ENCODE measurements around the gene GPR161. TPM values are rescaled to one million over a fixed set of nuclear protein-coding genes. Genes with fewer than 3 reads are reported as not detected.
"Not testable (repeated sequence)": the region's sequence is repeated elsewhere in the genome, so short reads cannot be mapped to it uniquely, and the experiment has no call there.

The GPR161 gene, protein sequence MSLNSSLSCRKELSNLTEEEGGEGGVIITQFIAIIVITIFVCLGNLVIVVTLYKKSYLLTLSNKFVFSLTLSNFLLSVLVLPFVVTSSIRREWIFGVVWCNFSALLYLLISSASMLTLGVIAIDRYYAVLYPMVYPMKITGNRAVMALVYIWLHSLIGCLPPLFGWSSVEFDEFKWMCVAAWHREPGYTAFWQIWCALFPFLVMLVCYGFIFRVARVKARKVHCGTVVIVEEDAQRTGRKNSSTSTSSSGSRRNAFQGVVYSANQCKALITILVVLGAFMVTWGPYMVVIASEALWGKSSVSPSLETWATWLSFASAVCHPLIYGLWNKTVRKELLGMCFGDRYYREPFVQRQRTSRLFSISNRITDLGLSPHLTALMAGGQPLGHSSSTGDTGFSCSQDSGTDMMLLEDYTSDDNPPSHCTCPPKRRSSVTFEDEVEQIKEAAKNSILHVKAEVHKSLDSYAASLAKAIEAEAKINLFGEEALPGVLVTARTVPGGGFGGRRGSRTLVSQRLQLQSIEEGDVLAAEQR
- polyA plus RNA-seq (ENCODE audit: insufficient read length in 4 of 4) = 10 to 100 TPM; 19.5 to 26.8 (median 20.8) TPM

DNA sequence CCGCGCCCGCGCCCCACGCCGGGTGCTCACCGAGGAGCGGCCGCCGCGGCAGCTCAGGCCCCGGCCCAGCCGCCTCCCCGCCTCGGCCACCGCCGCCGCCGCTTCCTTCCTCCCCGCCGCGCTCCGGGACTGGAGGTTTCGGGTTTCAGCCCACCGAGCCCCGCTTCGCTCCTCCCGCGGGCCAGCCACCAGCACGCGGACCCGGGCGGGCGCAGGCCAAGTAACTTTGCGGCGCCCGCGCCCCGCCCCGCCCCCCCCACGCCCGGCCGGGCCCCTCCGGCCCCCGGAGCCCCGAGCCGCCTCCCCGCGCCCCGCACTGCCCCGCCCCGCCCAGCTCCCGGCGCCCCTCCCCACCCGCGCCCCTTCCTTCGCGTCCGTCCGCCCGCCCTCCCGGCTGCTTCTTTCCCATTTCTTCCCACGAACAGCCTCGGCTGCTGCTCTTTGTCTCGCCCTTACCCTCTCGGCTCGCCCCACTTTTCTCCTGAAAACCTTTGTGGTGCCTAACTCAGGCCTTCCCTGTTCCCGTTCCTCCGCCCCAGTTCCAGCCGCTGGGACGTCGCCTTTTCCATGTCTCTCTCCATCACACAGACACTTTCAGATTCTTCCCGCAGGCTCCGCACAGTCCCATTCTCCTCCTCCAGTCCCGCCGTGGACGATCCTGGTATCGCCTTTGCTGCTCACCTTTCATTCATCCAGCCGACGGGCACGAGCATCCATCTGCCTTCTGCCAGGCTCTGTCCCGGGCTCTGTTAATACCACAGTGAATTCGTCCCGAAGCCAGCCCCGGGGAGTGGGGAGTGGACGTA lies at the start of gene GPR161:
Gene GPR161 (minus strand): TSS at position 222 of the 806 bp plus-strand sequence. CDS start 32,080 bp downstream, outside the sequence.
- no peak for DNase-seq (ENCODE audit: low read depth in 4 of 4, low spot score in 3 of 4)

DNA sequence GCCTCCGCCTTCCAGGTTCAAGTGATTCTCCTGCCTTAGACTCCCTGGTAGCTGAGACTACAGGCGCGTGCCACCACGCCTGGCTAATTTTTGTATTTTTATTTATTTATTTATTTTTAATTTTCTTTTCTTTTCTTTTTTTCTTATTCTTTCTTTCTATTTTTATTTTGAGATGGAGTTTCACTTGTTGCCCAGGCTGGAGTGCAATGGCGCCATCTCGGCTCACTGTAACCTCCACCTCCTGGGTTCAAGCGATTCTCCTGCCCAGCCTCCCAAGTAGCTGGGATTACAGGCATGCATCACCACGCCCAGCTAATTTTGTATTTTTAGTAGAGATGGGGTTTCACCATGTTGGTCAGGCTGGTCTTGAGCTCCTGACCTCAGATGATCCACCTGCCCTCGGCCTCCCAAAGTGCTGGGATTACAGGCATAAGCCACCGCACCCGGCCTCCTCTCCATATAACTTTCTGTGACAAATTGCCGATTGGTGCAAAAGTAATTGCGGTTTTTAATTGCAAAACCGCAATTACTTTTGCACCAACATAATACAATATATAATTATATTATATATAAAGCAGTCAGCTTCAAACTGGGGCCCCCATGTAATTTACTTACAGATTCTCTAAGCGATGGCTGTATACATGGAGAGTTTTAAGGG lies 44.5 kb upstream of the GPR161 start:
- DNase-seq (ENCODE audit: low read depth in 4 of 4, low spot score in 3 of 4) = not testable (repeated sequence)

DNA sequence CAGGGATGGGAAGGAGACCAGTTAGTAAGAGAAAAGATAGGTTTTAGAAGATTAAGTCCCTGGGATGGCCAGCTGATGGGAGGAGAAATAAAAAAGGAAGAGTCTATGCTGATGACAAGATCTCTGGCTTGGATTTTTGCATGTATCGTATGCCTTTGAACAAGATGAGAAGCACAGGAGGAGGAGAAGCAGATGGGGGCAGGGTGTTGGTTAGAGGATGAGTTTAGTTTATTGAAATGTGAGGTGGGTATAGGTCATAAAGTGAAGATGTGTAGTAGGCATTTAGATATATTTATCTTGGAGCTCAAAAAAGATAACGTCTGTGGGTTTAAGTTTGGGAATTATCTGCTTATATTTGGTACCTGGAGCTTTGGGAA lies 43.4 kb upstream of the GPR161 start:
- DNase-seq (ENCODE audit: low read depth in 4 of 4, low spot score in 3 of 4) = no peak

DNA sequence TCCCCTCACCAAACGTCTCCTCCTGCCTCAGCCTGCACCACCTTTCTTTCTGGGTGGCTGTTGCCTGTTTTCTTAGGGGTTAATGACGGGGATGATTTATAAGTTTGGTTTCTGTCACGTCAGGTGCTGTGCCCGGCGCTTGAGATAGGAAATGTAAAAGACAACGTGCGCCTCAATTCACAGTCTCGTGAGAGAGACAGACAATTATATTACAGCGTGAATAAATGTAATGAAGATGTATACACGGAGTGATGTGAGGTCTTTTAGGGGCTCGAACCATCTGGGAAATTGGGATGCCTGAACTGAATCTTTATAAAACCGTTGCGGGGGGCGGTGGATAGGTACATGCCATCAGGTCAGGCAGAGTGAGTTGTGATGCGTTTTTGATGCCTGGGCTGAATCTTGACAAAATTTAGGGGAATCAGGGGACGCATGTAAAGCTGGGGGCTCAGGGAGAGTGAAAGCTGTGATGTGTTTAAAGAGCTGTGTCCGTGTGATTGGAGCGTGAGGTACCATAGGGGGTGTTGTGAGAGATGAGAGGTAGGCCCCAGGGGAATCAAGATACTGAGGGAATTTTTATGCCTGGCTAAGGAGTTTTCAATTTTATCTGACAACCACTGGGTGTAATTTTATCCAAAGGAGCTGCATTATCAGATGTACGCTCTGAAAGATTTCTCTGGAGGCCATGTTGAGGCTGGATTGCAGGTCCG lies 42.9 kb upstream of the GPR161 start:
- no peak for DNase-seq (ENCODE audit: low read depth in 4 of 4, low spot score in 3 of 4)

DNA sequence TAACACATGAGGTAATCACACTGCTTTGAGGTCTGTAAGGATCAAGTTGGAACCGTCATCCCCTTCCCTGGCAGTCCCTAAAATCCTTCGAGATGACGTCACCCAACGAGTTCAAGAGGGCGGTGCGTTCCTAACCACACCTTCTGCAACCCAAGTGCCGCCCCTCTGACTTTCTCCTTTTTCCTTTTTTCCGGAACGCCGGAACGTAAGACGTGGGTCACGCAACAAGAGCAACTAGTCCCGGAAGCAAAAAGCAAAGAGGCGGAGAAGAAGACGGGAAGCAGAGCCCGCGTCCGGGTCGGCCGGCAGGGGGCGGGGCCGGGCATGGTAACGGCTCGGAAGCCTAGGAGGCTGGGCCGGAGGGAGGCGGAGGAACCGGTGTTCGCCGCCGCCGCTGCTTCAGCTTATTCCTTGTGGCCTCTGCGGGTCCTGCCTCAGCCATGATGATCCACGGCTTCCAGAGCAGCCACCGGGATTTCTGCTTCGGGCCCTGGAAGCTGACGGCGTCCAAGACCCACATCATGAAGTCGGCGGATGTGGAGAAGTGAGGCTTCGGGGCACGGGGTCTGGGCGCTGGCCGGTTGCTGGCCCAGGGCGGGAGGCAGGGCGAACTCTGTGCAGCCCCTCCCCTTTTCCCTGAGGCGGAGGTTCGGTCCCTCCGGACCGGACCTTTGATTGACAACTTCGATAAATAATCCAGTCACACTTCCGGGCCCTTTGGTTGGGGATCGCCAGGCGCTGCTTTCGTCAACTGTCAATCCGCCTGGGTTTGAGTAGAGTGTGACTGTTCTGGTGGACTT lies 42.1 kb upstream of the GPR161 start, which contains the start of gene TIPRL:
Gene TIPRL (plus strand): TSS at position 325 of the 800 bp plus-strand sequence. CDS start 116 bp downstream, at position 441.
- DNase-seq (ENCODE audit: low read depth in 4 of 4, low spot score in 3 of 4) = peak; percentile 90 to 97 (median 96)

DNA sequence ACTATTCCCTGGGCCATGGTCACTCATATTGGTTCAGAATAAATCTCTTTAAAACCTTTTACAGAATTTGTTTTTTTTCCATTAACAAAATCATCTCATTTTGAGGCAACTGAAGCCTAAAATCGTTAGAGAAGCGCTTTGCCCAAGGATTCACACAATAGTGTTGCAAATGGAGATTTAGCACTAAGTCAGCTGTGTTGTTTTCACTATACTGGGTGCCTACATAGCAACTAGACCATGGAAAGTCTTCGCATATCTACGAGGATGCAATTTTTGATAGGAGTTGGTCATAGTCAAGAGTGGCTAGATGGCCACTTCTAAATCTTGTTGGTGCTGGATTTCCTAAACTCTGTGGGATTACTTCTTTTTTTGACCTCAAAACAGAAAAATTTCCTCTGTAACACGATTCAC lies 41.5 kb upstream of the GPR161 start:
- no peak for DNase-seq (ENCODE audit: low read depth in 4 of 4, low spot score in 3 of 4)

DNA sequence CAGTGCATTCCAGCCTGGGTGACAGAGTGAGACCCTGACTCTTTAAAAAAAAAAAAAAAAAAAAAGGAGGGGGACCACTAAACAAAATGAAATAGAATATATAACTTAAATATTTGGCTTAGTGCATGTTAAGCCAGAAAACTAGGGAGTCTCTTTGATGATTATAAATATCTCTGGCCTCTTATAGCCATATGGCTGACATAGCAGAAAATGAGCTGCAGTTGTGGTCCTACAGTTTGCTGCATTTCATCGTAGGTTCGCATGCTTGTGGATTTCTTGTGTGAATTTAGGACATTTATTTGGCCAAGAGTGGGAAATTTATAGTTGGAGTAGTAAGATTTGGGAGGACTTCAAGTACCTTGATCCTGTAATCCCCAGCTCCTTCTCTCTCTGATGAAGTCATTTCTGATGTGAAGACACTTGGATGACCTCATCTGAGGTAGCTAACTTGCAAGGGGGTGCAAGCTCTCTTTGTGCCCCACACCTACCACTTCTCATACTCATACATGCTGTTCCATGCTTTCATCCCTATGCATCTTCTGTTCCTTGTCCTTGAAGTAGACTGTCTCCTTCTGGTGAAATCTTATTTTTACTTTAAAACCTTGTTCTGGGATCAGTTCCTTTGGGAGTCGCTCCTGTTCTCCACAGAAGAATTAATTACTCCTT lies 35.7 kb upstream of the GPR161 start:
- DNase-seq (ENCODE audit: low read depth in 4 of 4, low spot score in 3 of 4) = no peak

DNA sequence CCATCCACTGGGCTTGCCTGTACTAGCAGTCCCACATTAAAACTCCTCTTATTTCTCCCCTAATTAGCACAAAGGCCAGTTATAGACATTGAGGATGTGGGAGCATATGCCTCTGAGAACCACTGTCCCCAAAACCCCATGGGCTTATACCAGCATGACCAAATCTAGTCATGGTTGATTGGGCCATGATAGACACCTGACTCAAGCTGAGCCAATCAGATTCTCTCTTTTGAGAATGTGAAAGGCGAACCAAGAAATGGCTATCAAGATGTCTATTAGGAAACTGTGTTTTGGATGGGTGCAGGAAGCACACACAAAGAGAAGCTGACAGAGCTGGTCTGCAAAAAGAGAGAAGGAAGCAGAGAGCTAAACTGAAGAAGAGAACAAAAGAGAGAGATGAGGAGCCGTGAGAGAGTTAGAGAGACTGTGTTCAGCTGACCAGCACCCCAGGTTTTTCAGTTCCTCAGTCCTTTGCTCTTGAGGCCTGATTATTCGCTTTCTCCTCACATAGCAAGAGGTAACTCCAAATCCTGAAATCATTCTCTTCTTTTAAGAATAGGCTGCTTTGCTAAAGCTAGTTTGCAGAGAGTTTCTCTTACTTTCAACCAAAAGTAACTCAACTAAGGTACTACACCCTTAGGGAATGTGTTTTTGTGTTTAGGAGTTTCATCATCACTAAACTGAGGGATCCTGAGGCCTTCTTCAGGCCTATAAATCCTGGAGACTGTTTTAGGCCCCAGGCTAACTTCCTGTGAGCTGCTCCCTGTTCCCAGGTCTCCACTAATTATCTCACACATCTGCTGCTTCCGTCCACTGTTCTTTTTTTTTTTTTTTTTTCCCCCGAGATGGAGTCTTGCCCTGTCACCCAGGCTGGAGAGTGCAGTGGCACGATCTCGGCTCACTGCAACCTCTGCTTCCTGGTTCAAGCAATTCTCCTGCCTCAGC lies 34.1 kb upstream of the GPR161 start:
- no peak for DNase-seq (ENCODE audit: low read depth in 4 of 4, low spot score in 3 of 4)

DNA sequence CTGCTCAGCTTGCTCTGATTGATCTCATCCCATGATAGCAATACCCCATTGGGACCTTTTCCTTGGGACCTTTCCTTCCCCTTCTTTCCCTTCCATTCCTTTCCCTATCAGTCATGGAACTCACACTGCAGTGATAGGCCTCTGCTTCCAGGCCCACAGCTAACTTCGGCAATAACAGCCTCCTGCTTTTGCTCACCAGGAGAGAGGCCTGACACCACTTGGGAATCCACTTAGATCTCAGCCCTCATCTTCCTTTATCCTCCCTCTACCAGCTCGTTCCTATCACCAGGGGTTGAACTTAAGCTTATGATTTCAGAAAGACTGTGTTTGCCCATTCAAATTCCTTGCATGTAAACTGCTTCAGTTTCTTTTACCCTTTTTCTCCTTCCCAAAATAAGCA lies 31.1 kb upstream of the GPR161 start:
- DNase-seq (ENCODE audit: low read depth in 4 of 4, low spot score in 3 of 4) = no peak

DNA sequence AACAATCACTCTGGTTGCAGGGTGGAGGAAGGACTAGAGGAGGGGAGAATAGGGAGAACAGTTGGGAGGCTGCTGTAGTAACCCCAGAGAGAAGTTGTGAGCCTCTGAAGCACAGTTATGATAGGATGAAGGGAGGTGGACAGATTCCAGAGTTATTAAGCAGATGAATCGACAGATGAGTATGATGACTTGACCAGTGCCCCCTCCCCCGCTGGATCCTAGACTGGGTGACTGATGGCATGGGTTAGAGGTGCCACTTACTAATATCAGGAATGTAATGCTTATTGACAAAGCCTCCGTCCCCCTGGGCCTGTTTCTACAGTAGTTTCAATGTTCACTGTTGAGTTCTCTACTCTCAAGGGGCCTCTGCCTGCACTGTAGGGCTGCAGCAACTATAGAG lies 28.0 kb upstream of the GPR161 start:
- DNase-seq (ENCODE audit: low read depth in 4 of 4, low spot score in 3 of 4) = no peak

DNA sequence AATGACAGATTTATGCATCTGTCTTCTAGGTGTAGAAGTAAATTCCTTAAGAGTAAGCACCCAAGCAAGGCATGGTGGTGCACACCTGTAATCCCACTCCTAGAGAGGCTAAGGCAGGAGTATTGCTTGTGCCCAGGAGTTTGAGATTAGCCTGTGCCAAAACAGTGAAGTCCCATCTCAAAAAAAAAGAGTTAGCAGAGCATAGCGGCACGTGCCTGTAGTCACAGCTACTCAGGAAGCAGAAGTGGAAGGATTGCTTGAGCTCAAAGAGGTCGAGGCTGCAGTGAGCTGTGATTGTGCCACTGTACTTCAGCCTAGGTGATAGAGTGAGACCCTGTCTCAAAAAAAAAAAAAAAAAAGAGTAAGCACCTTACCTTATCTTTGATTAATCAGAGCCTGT lies 26.9 kb upstream of the GPR161 start:
- DNase-seq (ENCODE audit: low read depth in 4 of 4, low spot score in 3 of 4) = no peak

DNA sequence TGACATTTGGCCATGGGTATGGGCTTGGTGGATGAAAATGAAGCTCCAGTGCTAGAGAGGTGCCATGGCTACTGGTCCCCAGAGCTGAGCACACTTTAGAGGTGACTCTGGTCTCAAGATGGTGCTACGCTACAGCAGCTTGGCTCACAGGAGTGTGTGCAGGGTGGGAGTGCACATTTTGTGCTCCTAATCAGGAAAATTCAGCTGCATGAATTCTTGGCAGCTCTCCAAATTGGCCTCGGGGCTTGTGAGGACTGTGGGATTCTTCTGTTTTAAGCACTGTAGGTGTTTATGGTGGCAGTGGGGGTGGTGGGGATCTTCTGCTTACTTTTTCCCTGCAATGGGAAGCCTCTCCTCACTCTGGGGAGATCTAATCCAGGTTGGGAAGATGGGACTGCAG lies 24.7 kb upstream of the GPR161 start:
- DNase-seq (ENCODE audit: low read depth in 4 of 4, low spot score in 3 of 4) = peak in 1 of 4 donors; percentile 11

DNA sequence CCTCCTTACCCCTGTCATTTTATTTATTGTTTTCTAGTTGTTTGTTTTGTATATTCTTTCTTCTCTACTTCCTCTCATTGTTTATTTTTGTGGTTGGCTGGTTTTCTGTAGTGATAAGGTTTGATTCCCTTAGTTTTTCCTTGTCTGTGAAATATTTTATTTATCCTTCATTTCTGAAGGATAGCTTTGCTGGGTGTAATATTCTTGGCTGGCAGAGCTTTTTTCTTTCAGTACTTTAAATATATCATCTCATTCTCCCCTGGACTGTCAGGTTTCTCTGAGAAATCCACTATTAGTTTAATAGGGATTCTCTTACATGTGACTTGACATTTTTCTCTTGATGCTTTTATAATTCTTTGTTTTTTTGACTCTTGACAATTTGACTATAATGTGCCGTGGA lies 23.2 kb upstream of the GPR161 start:
- DNase-seq (ENCODE audit: low read depth in 4 of 4, low spot score in 3 of 4) = no peak

DNA sequence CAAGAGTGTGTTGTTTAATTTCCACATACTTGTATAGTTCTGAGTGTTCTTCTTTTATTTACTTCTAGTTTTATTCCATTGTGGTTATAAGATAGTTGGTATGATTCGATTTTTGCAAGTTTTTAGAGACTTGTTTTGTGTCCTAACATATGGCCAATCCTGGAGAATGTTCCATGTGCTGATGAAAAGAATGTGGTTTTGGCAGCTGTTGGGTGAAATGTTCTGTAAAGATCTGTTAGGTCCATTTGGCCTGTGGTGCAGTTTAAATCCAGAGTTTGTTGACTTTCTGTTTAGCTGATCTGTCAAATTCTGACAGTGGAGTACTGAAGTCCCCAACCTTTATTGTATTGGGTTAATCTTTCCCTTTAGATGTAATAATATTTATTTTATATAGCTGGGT lies 22.5 kb upstream of the GPR161 start:
- no peak for DNase-seq (ENCODE audit: low read depth in 4 of 4, low spot score in 3 of 4)

DNA sequence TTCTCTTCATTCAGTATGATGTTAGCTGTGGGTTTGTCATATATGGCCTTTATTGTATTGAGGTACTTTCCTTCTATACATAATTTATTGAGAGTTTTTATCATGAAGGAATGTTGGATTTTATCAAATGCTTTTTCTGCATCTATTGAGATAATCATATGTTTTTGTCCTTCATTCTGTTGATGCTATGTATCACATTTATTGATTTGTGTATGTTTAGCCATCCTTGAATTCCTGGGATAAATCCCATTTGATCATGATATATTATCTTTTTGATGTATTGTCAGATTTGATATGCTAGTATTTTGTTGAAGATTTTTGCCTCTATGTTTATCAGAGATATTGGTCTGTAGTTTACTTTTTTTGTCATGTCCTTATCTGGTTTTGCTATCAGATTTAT lies 20.9 kb upstream of the GPR161 start:
- no peak for DNase-seq (ENCODE audit: low read depth in 4 of 4, low spot score in 3 of 4)

DNA sequence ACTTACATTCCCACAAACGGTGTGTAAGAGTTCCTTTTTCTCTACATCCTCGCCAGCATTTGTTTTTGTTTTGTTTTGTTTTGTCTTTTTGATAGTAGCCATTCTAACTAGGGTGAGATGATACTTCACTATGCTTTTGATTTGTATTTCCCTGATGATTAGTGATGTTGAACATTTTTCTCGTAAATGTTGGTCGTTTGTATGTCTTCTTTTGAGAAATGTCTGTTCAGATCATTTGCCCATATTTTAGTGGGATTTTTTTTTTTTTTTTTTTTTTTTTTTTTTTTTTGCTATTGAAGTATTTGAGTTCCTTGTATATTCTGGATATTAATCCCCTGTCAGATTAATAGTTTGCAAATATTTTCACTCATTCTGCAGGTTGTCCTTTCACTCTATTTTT lies 19.2 kb upstream of the GPR161 start:
- DNase-seq (ENCODE audit: low read depth in 4 of 4, low spot score in 3 of 4) = no peak

DNA sequence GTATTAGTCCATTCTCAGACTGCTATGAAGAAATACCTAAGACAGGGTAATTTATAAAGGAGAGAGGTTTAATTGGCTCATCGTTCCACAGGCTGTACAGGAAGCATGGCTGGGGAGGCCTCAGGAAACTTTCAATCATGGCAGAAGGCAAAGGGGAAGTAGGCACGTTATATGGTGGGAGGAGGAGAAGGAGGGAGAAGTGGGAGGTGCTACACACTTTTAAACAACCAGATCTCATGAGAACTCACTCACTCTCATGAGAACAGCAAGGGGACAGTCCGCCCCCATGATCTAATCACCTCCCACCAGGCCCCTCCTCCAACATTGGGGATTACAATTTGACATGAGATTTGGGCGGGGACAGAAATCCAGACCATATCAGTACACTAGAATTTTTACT lies 18.0 kb upstream of the GPR161 start:
- DNase-seq (ENCODE audit: low read depth in 4 of 4, low spot score in 3 of 4) = not testable (repeated sequence)

DNA sequence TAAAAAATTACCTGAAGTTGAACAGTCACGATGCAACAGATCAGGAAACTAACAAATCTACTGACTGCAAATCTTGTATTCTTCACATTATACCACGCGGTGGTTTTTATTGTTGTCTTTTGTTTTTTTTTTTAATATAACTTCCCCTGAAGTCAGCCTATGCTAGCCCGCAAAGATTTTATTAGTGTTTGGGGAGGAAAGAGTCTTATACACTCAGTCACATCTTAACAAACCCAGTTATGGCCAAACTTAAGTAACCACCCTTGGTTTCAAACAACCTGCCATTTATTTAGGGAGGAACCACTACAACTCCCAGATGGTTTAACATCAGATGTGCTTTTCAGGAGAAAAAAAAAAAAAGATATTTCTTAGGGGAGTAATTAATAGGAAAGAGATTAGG lies 15.2 kb upstream of the GPR161 start:
- no peak for DNase-seq (ENCODE audit: low read depth in 4 of 4, low spot score in 3 of 4)

Data from left renal pelvis (tissue), 4 donors.